Lower leg skin (tissue), 3 donors: ENCODE results near the gene UBA7.

Experiments used
- CTCF ChIP-seq, 3 donors: fragments of 450-650 bp; IDR thresholded peaks; one replicate each; pipeline ENCODE4 v1.5.1; 2016; ENCODE audit warnings: antibody characterized with exemption in 3 of 3, mild to moderate bottlenecking in 3 of 3, moderate library complexity in 2 of 3
- POLR2A ChIP-seq, 2 donors: fragments of 450-650 bp; IDR thresholded peaks; one replicate each; pipeline ENCODE4 v1.6.1; 2016 to 2017; ENCODE audit warnings: antibody characterized with exemption in 2 of 2, mild to moderate bottlenecking in 1 of 2, moderate library complexity in 1 of 2

- TF ChIP-seq POLR2A (IDR thresholded peaks at IDR 0.05) (no peak), CTCF (IDR thresholded peaks at IDR 0.05) (no peak)
Observed at GRCh38 chr3:49787182-49787464, 26.6 kb downstream of the UBA7 start.
